SU-DHL-6 (cell line): ENCODE data around the gene ADGRD1.

ENCODE experiments used
- H2AFZ ChIP-seq: fragments of 200-600 bp; sonication (generic); 2 replicates; pipeline ENCODE4 v1.6.1; 2014; ENCODE audit warnings: low read depth, mild to moderate bottlenecking, moderate library complexity, mixed read lengths, antibody characterized with exemption, low read length; ENCODE audit not compliant: severe bottlenecking
- H3F3A ChIP-seq: fragments of 200-600 bp; shearing (Covaris generic); 2 replicates; pipeline ENCODE4 v1.6.0; 2016; ENCODE audit warnings: antibody characterized with exemption, mild to moderate bottlenecking; ENCODE audit not compliant: insufficient read depth
- H3K27ac ChIP-seq: fragments of 200-600 bp; sonication (generic); 2 replicates; pipeline ENCODE4 v1.5.1; 2016; ENCODE audit warnings: low read depth, mild to moderate bottlenecking, low read length, moderate library complexity, mixed read lengths
- H3K27me3 ChIP-seq: fragments of 200-600 bp; sonication (generic), shearing (Covaris generic); 2 replicates; pipeline ENCODE4 v1.6.0; 2014; ENCODE audit warnings: mild to moderate bottlenecking, low read length
- H3K36me3 ChIP-seq: fragments of 200-600 bp; sonication (generic); 2 replicates; pipeline ENCODE4 v1.6.1; 2014; ENCODE audit warnings: mild to moderate bottlenecking, low read length, mixed read lengths
- H3K4me2 ChIP-seq: fragments of 300-600, 200-600 bp; shearing (Covaris generic), sonication (generic); 2 replicates; pipeline ENCODE4 v1.6.0; 2014; ENCODE audit warnings: low read length, low read depth, mild to moderate bottlenecking; ENCODE audit not compliant: poor library complexity, severe bottlenecking
- H3K4me3 ChIP-seq: fragments of 200-600 bp; sonication (generic); 2 replicates; pipeline ENCODE4 v1.5.1; 2014; ENCODE audit warnings: antibody characterized with exemption, low read length, mild to moderate bottlenecking, mixed read lengths; ENCODE audit not compliant: insufficient read depth, poor library complexity, severe bottlenecking
- H3K79me2 ChIP-seq: fragments of 200-600 bp; sonication (generic); 2 replicates; pipeline ENCODE4 v1.6.1; 2014; ENCODE audit warnings: mild to moderate bottlenecking, low read length, moderate library complexity; ENCODE audit not compliant: insufficient read depth
- H3K9ac ChIP-seq: fragments of 200-600 bp; sonication (generic); 2 replicates; pipeline ENCODE4 v1.7.0; 2014; ENCODE audit warnings: mild to moderate bottlenecking, low read length
- H3K9me2 ChIP-seq: fragments of 200-600 bp; sonication (generic); replicated peaks from 2 replicates; pipeline ENCODE4 v1.6.1; 2014; ENCODE audit warnings: low read length; ENCODE audit not compliant: insufficient read depth
- H3K9me3 ChIP-seq: fragments of 200-600 bp; sonication (generic); 2 replicates; pipeline ENCODE4 v1.6.1; 2014; ENCODE audit warnings: low read length, mixed read lengths; ENCODE audit not compliant: insufficient read depth
- H4K20me1 ChIP-seq: fragments of 200-600 bp; sonication (generic); 2 replicates; pipeline ENCODE4 v1.6.1; 2014; ENCODE audit warnings: low read depth, mild to moderate bottlenecking, antibody characterized with exemption, low read length, moderate library complexity, mixed read lengths
- EZH2phosphoT487 ChIP-seq: fragments of 200-600 bp; sonication (generic), shearing (Covaris generic); conservative IDR thresholded peaks from 2 replicates; pipeline ENCODE4 v1.6.1; 2018; ENCODE audit warnings: mild to moderate bottlenecking, antibody characterized with exemption, low read length, moderate library complexity, mixed read lengths
- TF ChIP-seq, protein P1 (sequence below): fragments of 200-600 bp; sonication (generic); IDR thresholded peaks from one replicate; pipeline ENCODE4 v1.5.1; 2017; ENCODE audit warnings: antibody characterized with exemption, mild to moderate bottlenecking, low read length, moderate library complexity; ENCODE audit not compliant: insufficient read depth, poor library complexity, severe bottlenecking

The ADGRD1 gene

DNA sequence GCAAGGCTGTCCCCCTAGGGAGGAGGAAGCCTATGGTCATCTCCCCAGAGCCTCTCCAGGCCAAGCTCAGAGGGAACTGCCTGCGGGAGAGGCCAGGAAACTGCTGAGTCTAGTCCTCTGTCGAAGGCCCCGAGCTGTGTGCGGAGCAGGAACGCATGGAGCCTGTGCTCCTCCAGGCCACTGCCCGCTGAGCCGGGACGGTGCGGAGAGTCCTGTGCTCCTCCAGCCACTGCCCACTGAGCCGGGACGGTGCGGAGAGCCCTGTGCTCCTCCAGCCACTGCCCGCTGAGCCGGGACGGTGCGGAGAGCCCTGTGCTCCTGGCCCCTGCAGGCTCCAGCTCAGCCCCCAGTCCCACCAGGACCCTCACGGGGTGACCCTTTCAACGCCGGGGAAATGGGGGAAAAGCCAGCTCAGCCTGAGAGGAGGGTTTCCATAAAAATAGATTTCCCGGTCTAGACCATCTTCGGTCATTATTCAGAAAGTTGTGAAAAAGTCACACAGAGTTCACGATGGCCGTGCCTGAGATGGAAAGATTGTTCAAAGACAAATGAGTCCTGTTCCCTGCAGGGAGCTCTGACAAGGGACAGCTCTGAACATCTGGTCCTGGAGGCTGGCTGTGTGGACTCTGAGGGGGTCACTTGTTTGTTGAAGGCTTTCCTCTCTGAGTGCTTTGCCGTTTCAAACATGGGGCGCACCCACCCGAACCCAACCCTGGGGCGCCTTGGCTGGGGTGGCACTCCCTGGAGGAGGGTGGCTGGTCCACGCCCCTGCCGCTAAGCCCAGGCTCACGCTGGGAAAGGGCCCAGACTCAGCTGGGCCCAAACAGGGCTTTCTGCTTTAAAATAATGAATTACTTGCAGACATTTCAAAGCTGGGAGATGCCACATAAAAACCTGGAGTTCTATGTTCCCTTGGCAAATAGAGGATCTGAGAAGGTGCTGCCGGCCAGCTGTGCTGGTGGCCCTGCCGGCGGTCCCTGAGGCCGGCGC is 85.5 kb downstream of the ADGRD1 start:
- Histone ChIP-seq H3K4me2 (no peak overlapping the region), H3K9me3 (no peaks in the 10 kb centered on the region), H3K36me3 (no peaks in the 10 kb centered on the region), H2AFZ (no peak overlapping the region), H3F3A (no peaks in the 10 kb centered on the region), H3K27me3 (no peaks in the 10 kb centered on the region), H3K4me3 (no peak overlapping the region), H3K79me2 (no peaks in the 10 kb centered on the region), H4K20me1 (no peaks in the 10 kb centered on the region), H3K9me2 (no peaks in the 10 kb centered on the region), H3K9ac (no peak overlapping the region), H3K27ac (no peak overlapping the region)
- TF ChIP-seq, protein P1, sequence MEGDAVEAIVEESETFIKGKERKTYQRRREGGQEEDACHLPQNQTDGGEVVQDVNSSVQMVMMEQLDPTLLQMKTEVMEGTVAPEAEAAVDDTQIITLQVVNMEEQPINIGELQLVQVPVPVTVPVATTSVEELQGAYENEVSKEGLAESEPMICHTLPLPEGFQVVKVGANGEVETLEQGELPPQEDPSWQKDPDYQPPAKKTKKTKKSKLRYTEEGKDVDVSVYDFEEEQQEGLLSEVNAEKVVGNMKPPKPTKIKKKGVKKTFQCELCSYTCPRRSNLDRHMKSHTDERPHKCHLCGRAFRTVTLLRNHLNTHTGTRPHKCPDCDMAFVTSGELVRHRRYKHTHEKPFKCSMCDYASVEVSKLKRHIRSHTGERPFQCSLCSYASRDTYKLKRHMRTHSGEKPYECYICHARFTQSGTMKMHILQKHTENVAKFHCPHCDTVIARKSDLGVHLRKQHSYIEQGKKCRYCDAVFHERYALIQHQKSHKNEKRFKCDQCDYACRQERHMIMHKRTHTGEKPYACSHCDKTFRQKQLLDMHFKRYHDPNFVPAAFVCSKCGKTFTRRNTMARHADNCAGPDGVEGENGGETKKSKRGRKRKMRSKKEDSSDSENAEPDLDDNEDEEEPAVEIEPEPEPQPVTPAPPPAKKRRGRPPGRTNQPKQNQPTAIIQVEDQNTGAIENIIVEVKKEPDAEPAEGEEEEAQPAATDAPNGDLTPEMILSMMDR = no peak
- no peak for TF ChIP-seq EZH2phosphoT487

- no peak overlapping the region for H3K4me3 ChIP-seq
- H2AFZ ChIP-seq = no peak overlapping the region
- no peak overlapping the region for H3K27ac ChIP-seq
- H3K9me3 ChIP-seq = no peaks in the 10 kb centered on the region
- H4K20me1 ChIP-seq = no peaks in the 10 kb centered on the region
- no peaks in the 10 kb centered on the region for H3K79me2 ChIP-seq
- H3K4me2 ChIP-seq = no peak overlapping the region
- no peak for TF ChIP-seq EZH2phosphoT487
- TF ChIP-seq, protein P1 = no peak
- H3K9ac ChIP-seq = no peak overlapping the region
- no peaks in the 10 kb centered on the region for H3K36me3 ChIP-seq
- H3K27me3 ChIP-seq = no peaks in the 10 kb centered on the region
- H3F3A ChIP-seq = no peaks in the 10 kb centered on the region
- H3K9me2 ChIP-seq = no peaks in the 10 kb centered on the region
These were observed 86.8 kb downstream of the ADGRD1 start for GRCh38 chr12:131040491-131040890.

DNA sequence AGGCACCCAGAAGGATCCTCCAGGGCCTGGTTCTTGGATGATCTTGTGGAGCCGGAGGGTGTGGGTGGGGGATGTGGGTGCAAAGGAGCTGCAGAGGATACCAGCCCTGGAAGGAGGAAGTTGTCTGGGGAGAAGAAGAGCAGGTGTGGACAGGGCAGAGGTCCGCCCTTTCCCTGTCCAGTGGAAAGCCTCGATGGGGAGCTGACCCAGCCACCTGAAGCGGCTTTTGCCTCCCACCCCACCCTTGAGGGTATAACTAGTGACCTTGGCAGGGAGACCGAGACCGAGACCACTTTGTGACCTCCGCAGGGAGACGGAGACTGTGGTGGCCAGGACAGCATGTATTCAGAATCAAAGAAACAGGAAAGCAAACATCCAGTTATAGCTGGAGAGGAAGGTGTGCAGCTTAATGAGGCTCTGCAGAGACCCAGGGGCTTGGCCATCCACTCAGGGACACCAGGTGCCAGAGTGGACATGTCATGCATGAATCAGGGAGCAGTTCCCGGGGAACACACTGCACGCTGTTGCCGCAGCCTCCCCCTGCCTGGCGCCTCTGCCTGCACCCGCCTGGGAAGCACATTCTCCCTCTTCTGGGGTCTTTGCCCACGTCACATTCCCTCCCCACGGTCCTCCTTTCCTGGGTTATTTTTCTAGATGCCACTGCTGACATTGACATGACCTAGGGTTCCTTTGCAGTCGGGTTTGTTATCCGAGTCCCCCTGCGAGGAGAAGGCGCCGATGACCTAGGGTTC is 87.7 kb downstream of the ADGRD1 start:
- no peak overlapping the region for H3K9ac ChIP-seq
- H3K27me3 ChIP-seq = no peaks in the 10 kb centered on the region
- H3K79me2 ChIP-seq = no peaks in the 10 kb centered on the region
- no peaks in the 10 kb centered on the region for H3K9me3 ChIP-seq
- no peaks in the 10 kb centered on the region for H3K36me3 ChIP-seq
- no peak overlapping the region for H3K4me2 ChIP-seq
- no peaks in the 10 kb centered on the region for H4K20me1 ChIP-seq
- H2AFZ ChIP-seq = no peak overlapping the region
- no peaks in the 10 kb centered on the region for H3F3A ChIP-seq
- no peak overlapping the region for H3K27ac ChIP-seq
- H3K4me3 ChIP-seq = no peak overlapping the region
- H3K9me2 ChIP-seq = no peaks in the 10 kb centered on the region
- TF ChIP-seq, protein P1 = no peak
- no peak for TF ChIP-seq EZH2phosphoT487
